ENCODE data around the gene PEPD.

DNA sequence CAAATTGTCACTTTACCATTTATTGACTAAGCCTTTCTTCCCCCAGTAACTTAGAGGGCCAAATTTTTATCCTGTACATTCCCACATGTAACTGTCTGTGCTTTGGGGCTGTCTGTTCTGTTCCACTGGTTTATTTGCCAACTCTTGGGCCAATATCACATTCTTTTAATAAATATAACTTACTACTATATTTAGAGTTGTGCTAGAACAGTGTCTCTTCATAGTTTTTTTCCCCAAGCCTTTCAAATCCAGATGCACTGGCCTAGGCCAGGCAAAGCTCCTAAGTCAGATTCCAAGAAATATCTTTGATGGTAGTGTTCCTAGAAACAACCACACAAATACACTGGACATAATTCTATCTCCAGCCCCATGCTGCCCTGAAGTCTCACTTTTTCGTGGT, 164.0 kb downstream of the PEPD start:
- TF ChIP-seq, protein P1, sequence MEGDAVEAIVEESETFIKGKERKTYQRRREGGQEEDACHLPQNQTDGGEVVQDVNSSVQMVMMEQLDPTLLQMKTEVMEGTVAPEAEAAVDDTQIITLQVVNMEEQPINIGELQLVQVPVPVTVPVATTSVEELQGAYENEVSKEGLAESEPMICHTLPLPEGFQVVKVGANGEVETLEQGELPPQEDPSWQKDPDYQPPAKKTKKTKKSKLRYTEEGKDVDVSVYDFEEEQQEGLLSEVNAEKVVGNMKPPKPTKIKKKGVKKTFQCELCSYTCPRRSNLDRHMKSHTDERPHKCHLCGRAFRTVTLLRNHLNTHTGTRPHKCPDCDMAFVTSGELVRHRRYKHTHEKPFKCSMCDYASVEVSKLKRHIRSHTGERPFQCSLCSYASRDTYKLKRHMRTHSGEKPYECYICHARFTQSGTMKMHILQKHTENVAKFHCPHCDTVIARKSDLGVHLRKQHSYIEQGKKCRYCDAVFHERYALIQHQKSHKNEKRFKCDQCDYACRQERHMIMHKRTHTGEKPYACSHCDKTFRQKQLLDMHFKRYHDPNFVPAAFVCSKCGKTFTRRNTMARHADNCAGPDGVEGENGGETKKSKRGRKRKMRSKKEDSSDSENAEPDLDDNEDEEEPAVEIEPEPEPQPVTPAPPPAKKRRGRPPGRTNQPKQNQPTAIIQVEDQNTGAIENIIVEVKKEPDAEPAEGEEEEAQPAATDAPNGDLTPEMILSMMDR (IDR thresholded peaks at IDR 0.05 in 4 of 5, conservative IDR thresholded peaks at IDR 0.05 in 1 of 5): no peak
- no peak for TF ChIP-seq POLR2A (IDR thresholded peaks at IDR 0.05)
